ENCODE measurements around the gene CDCP2.
A peak's percentile ranks its signal among the peaks of the same experiment; 100 is the strongest.

CDCP2 gene

GRCh38 chr1:54152696-54153095, at the start of gene CDCP2:
Gene CDCP2, minus strand, starts transcription at chr1:54153000. Its CDS starts 78 bp downstream, at chr1:54152922.
- DNase-seq = no peak

GRCh38 chr1:54200519-54200997, 47.8 kb upstream of the CDCP2 start:
- no peak for DNase-seq

GRCh38 chr1:54199765-54200518, 47.1 kb upstream of the CDCP2 start, which contains the start of the genes CYB5RL and MRPL37:
Gene CYB5RL, minus strand, starts transcription at chr1:54200030. Its CDS starts 4,414 bp downstream, at chr1:54195616.
Gene MRPL37, plus strand, starts transcription at chr1:54200167. Its CDS starts 77 bp downstream, at chr1:54200244.
- peak; percentile 95 for DNase-seq

GRCh38 chr1:54199151-54199764, 46.5 kb upstream of the CDCP2 start:
- no peak for DNase-seq

- no peak for DNase-seq
Observed at GRCh38 chr1:54193453-54193852, 40.7 kb upstream of the CDCP2 start.

- DNase-seq = no peak
Observed at GRCh38 chr1:54191525-54191924, 38.7 kb upstream of the CDCP2 start.

- no peak for DNase-seq
Observed at GRCh38 chr1:54190526-54190925, 37.7 kb upstream of the CDCP2 start.

- no peak for DNase-seq
Observed at GRCh38 chr1:54188291-54188690, 35.5 kb upstream of the CDCP2 start.

GRCh38 chr1:54186056-54186455, 33.3 kb upstream of the CDCP2 start:
- DNase-seq = no peak

GRCh38 chr1:54180701-54181360, 28.0 kb upstream of the CDCP2 start:
- DNase-seq = no peak

GRCh38 chr1:54178296-54179070, 25.7 kb upstream of the CDCP2 start:
- DNase-seq = no peak

GRCh38 chr1:54177726-54178125, 24.9 kb upstream of the CDCP2 start:
- no peak for DNase-seq

GRCh38 chr1:54176621-54177327, 24.0 kb upstream of the CDCP2 start:
- no peak for DNase-seq

- no peak for DNase-seq
Observed at GRCh38 chr1:54174106-54174505, 21.3 kb upstream of the CDCP2 start.

GRCh38 chr1:54173681-54174080, 20.9 kb upstream of the CDCP2 start:
- DNase-seq = no peak

- DNase-seq = no peak
Observed at GRCh38 chr1:54172614-54173599, 20.1 kb upstream of the CDCP2 start.

- DNase-seq = no peak
Observed at GRCh38 chr1:54171606-54172005, 18.8 kb upstream of the CDCP2 start.

- no peak for DNase-seq
Observed at GRCh38 chr1:54171016-54171415, 18.2 kb upstream of the CDCP2 start.

- no peak for DNase-seq
Observed at GRCh38 chr1:54169068-54169467, 16.3 kb upstream of the CDCP2 start.

- no peak for DNase-seq
Observed at GRCh38 chr1:54168206-54168965, 15.6 kb upstream of the CDCP2 start.

Measured in NCI-H1436 (cell line).